Measurements from ENCODE around the gene PKP1.

The PKP1 gene

DNA sequence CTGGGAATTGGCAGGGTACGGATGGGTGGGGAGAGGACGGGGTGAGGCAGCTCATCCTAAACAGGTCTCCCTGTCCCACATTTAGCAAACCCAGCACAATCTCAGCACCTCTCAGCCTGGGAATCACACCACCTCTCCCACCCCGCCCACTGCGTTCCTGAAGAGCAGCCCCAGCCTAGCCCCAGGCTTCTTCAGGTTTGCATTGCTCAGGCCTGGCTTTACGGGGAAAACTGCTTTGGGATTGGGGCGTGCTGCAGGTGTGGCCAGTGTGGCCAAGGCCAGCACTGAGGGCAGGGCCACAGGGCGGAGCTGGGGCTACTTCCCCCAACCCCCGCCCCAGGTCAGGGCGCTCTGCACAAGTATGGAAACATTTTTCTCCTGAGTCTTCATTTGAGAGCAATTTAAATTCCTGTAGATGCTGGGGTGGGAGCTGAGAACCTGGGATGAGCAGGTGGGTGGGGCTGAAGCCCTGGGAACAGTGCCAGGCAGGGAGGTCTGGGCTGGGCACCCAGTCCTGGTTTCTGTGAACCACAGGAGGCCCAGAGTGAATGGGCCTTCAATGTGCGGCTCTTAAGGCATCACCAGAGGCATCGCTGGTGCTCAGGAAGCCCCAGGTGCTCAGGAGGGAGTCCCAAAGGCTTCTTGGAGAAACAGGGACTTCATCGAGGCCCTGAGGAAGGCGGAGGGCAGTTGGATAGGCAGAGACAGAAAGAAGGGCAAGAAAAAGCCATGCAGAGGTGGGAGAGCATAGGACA lies 70.1 kb downstream of the PKP1 start:
- DNase-seq (ENCODE audit: low read depth), result no peak

DNA sequence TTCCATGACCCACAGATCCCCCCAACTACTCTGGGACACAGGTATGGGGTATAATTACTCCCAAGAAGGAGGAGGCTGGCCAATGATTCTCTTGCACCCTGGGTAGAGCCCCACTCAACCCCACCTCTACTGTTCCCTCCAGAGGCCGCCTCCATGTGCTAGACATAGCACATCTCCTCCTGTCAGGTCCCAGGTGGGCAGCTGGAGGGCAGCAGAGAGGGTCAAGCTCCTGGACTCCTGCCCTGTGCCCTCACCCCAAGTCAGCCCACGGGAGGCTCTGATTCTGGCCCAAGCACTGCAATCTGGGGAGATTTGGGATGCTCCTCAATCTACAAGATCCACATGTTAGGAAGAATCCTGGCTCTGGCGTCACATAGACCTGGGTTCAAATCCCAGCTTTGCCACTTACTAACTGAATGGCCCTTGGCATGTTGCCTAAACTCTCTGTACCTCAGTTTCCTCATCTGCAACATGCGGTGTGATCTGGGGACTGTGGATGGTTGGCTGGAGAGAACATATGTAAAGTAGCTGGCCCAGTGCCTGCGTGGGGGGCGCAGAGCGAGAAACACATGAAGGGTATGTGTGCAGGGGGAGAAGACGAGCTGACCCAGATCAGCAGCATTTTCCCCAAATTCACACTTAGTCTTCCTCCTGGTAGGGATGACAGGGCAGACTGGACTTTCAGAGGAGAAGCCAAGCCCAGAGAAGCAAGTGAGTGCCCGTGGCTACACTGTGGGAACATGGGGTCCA lies 71.0 kb downstream of the PKP1 start:
- DNase-seq (ENCODE audit: low read depth), result no peak

DNA sequence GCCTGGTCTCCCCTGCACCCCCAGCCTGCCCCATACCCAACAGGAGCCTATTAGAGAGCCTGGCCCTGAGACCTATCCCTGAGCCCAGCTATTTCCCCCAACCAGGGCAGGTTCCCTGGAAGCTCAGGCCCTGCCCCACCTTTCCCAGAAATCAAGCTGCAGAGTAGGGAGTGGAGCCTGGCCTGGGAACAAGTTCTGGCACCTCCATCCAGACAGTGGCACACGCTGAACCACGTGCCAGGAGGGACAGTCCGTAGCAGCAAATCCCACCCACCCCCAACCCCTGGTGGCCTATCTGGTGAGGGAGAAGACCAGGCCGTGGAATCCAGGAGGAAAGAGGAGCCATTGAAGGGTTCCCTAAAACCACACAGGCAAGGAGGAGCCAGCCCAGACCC lies 71.6 kb downstream of the PKP1 start:
- DNase-seq (ENCODE audit: low read depth), result no peak

DNA sequence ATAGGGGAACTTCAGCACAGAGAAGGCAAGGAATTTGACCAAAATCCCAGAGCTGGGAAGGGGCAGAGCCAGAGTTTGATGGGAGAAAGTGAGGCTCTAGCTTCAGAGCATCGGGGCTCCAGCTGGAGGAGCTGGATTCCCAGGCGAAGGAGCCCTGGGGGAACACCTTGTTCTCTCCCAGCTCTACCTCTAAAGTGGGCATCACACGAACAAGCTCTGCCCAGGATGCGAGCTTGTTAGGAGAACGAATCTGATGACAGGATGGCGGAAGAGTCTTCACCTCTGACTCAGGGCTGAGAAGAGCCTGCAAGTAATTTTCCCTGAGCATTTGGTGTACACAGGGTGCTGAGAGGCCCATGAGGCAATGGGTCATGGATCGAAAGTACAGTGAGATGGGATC lies 72.2 kb downstream of the PKP1 start:
- no peak for DNase-seq (ENCODE audit: low read depth)

DNA sequence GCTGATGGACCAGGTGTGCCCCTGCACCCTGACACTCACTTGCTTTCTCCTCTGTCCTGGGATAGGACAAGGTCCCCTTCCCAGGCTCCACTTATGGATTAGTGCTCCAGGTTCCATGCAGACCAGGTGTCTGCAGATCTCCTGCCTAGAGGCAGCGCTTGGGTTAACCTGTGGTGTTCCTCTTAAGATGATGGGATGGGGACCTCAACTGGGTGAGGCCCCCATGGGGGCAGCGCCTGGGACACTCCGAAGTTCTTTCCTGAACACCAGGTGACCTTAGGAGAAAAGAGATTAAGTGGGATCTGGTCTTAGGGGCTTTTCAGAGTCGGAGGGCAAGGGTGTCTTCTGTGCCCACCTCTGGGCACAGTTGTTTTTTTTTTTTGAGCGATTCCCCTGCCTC lies 72.9 kb downstream of the PKP1 start:
- DNase-seq (ENCODE audit: low read depth), result no peak

DNA sequence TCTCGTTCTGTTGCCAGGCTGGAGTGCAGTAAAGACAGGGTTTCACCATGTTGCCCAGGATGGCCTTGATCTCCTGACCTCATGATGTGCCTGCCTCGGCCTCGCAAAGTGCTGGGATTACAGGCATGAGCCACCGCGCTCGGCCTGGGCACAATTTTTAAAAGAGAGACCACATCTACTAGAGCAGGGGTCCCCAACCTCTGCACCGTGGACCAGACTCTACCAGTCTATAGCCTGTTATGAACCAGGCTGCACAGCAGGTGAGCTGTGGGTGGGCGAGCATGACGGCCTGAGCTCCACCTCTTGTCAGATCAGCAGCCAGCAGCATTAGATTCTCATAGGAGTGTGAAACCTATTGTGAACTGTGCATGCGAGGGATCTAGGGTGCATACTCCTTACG lies 73.4 kb downstream of the PKP1 start:
- no peak for DNase-seq (ENCODE audit: low read depth)

DNA sequence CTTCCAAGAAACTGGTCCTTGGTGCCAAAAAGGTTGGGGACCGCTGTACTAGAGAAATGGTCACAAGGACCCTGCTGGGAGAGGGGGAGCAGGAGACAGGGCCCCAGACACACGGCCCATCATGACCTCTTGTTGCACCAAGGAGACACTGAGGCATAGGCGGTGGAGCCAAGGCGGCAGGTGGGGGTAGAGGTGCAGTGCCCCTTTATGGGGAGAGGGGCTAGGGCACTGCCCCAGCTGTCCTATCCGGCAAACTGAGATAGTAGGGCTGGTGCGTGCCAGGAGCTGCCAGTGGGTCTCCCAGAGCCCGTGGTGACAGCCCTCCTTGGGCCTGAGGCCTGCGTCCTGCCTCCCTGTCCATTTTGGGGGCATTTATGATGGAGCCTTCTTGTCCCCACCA lies 73.9 kb downstream of the PKP1 start:
- DNase-seq (ENCODE audit: low read depth), result no peak

DNA sequence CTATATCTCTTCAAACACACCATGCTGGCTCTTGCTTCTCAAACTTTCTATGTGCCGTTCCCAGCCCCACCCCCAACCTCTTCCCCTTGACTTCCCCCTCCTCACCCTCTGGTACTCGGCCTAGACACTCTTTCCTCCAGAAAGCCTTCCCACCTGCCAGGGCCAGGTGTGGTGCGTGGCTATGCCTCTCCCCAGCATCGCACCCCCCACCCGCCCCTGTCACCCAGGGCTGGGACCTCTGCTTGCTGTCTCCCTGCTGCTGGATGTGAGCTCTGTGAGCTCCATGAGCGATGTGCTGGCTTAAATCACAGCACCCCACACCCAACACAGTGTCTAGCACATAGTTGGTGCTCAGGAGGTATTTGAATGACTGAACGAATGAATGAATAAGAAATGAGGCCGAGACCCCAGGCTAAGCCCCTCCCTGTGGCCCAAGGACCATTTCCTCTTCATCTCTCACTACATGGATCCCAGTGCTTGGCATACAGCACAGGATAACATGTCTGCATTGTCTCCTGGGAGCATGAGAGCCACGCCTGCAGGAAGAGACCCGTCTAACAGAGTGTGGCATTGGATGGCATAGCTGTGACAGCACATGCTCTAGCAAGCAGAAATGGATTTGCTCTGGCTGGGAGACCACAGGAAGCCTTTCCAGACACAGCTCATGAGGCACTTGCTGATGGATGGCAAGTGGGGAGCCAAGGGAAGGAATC lies 74.5 kb downstream of the PKP1 start:
- DNase-seq (ENCODE audit: low read depth), result no peak

DNA sequence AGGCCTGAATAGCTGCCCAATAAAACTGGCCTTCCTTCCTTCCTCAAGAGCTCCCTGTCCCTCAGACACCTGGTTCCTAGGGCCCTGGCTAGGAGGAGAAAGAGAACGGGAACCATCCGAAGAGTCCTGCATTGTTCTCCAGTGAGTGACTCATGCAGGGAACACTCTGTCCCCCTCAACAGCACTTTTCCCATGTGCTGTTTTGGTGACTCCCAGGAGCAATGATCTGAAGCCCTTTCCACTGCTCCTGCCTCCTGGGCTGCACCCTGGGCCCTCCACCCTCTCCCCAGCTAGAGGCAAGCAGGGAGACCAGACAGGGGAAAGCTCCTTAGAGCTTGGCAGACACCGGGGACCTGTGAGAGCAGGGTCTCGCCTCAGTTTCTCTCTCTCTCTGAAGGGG lies 75.3 kb downstream of the PKP1 start:
- DNase-seq (ENCODE audit: low read depth), result no peak

DNA sequence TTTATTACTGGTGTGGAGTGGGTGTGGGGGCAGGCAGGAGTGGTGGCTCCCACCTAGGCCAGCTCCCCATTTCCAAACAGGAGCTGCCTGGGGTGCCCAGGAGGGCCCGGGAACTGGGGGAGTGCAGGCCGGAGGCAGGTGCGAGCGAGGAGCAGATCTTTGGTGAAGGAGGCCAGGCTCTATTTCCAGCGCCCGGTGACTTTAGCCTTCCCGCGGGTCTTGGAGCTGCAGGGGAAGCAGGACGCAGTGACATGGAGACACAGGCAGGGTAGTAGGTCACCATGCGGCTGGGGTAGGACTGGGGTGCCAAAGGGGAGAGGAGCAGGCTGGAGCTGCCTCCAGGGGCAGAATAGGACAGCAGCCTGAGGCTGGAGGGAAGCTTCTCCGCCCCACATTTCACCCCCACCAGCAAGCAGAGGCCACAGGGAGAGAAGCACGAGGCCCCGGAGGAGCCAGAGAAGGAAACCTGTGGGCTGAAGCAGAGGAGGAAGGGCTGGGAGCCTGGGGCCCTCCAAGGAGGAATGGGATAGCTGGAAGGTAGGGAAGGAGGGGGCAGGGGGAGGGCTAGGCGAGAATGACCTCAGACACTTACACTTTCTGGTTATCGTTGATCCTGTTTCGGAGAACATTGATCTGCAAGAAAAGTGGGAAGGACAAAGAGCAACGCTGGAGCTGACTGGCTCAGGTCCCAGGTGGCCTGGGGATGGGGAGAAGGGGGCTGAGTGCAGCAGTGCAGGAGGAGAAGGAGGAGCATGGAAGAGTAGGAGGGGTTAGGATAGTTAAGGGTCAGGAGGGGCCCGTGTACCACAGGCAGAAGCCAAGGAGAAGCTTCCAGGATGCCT lies 75.9 kb downstream of the PKP1 start:
- DNase-seq (ENCODE audit: low read depth), result no peak

DNA sequence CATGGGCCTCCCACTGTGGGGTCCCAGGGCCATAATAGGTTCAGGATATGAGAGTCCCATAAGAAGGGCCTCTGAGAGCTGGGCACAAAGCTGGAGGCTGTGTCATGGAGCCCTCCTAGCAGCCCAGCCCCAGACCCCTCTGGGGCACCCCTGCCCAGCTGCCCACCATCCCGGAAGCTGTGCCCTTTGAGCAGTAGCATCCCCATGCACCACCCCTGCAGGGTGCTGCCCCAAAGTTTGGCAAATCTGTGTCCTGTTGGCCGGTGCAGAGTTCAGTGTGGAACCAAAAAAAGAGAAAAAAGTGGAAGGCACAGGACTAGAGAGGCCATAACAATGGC lies 76.5 kb downstream of the PKP1 start:
- DNase-seq (ENCODE audit: low read depth), result no peak

DNA sequence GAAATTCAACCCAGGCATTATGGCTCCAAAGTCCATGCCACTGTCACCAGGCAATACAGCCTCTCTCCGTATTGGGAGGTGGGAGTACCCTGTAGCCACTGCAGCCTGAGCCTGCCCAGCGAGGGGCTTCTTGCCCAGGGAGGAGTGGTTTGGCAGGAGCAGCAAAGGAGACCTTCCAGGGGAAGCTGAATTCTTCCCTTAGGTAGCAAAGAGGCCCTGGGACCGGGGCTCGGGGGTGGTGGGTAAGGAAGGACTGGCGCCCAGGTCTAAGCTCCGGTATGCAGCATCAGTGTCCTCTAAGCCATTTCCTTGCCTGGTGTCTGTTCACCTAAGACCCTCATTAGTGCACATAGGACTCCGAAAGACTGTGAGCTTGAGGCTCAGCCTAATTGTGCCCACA lies 77.2 kb downstream of the PKP1 start:
- no peak for DNase-seq (ENCODE audit: low read depth)

DNA sequence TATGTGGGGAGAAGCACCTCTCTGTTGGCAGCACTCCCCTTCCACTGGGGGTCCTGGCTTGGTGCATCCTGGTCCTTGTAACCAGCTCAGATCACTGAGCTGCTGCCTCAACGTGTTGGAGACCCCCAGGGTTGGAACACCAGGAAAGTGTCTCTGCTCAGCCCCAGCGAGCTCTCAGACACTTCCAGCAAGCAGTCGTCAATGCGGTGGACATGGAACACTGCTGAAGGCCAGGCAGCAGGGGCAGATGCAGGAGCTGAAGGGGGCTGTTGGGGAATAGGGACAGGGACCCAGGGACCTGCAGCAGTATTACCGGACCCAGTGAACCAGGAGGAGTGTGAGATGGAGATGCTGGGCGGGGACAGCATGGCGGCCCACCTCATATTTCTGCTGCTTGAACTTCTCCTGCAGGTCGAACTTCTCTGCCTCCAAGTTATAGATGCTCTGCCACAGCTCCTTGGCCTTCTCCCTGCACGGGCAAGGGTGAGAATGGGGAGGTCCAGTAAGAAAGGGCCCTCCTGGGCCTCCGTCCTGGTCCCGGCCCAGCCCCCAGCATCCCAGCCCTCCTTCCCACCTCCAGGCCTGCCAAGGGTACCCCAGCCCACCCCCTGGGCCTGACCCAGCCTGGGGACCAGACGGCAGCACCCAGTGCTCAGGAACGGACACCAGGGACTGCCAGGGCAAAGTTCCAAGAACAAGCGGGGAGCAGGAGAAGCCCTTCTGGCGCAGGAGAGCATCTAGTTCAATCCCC lies 77.8 kb downstream of the PKP1 start:
- DNase-seq (ENCODE audit: low read depth), result no peak

DNA sequence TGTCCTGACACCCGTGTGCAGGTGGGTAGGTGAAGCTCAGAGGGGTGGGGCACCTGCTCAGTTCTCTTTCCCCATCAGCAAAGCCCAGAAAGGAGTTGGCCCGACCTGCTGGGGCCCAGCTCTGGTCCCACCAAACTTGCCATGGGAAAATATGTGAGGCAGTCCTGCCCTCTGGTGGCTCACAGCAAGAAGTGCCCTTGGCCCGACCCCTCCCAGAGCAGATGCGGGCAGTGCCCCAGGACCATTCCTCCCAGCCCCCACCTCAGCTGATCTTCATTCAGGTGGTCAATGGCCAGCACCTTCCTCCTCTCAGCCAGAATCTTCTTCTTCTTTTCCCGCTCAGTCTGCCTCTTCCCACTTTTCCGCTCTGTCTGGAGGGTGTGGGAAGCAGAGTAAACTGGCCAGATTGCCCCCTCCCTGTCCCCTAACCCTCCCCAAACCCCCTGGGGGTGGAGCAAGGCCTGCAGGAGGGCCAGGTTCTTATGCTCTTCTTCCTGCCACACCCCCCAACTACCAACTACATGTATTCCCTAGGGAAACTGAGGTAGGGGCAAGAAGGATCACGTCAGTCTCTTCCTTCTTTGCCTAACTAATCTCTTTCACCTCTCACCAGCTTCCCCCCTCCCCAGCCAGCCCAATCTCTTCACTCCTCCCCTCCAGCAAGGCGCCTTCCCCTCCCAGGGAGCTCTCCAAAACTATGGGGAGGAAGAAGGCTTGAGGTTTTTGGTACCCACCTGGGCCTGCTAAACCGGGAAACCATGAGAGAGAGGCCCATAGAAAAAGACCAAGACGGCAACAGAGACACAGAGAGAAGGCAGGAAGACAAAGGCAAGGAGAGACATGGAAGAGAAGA lies 78.6 kb downstream of the PKP1 start:
- DNase-seq (ENCODE audit: low read depth), result no peak

DNA sequence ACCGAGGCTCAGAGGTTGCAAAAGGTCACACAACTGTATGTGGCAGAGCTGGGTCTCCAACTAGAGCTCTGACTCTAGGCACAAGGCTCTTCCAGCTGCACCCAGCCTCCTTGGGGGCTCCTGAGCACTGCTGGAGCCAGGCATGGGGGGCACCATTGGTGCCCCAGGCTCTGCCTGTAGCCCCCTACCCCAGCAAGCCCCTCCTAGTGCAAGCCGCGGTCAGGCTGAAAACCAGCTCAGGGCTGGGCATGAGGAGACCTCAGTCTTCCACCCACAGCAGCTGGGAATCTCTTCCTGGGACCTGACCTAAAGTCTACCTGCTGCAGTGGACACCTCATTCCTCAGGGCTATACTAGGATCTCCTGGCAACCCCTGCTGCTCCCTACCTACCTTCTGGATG lies 79.6 kb downstream of the PKP1 start:
- DNase-seq (ENCODE audit: low read depth), result no peak

DNA sequence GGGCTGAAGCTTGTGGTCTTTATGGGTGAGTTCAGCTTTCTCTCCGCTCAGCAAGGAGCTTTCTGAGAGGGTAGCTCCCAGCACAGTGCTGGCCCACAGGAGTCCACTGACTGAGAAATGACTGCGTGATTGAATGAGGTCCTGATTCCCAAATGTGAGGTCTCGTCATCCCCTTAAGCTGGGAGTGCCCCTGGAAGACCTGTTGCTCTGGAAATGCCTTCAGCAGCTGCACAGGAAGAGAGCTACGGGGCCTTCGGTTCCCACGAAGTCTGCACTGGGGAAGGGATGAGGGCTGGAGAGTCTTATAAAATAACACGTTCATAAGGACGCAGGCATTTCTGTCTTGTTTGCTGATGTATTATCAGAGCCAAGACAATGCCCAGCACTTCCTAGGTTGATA lies 80.2 kb downstream of the PKP1 start:
- DNase-seq (ENCODE audit: low read depth), result no peak

DNA sequence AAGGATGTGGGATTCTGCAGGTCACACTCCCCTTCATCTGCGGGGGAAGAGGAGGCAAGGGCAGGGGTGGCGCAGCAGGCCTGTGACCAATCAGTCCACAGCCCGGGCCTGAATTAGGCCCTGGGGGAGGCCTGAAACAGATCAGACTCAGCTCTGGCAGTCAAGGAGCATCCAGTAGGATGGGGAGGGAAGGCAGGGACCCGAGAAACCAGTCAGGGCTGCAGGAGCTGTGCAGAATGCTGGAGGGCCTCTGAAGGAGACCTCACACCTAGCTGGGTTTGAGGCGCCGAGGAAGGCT lies 81.5 kb downstream of the PKP1 start:
- DNase-seq (ENCODE audit: low read depth), result no peak

DNA sequence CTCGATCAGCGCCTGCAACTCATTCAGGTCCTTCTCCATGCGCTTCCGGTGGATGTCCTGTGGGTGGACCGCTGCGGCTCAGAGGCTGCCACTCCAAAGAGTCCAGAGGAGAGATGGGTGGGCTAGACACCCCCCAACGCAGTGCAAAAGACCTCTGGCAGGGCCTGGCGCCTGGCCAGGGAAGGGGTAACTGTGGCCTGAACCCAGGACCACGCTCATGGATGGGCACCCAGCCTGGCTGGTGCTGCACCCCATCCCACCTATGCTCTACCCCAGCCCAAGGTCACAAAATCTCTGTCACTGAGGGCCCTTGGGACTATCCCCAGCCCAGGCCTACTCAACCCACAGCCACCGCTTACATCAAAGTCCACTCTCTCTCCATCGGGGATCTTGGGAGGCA lies 81.9 kb downstream of the PKP1 start:
- no peak for DNase-seq (ENCODE audit: low read depth)

DNA sequence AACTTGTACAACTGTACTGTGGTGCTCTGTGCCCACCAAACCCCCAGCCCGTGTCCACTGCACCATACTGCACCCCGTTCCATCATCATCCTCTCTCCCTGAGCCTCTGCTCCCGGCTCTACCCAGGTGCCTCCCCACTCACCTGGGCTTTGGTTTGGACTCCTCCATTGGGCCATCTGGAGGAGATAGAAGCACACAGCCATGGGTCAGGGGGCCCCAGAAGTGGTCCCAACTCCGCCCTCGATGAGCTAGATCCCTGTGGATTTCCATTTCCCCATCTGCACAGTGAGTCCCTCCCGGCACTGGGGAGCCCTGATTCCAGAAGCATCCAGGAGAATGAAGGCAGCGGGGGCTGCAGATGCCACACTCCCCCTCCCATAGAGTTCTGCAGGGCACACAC lies 83.4 kb downstream of the PKP1 start:
- DNase-seq (ENCODE audit: low read depth), result no peak

DNA sequence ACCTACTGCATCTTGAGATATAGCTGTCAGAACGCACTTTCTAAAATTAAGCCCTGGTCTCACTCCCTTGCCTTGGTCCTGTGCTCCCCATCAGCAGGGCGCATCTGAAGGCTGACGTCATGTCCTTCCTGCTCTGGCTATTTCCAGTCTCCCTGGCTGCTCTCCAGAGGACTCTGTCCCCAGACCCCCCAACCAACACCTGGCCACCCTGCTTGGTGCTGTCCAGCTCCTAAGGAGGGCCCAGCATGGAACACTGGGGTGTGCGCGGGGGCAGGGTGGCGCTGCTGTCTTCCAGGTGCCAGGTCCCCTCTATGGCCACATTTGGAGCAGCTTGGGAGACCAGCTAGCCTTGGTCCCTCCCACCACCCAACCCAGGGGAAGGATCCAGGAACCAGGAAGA lies 85.9 kb downstream of the PKP1 start:
- DNase-seq (ENCODE audit: low read depth), result no peak

DNA sequence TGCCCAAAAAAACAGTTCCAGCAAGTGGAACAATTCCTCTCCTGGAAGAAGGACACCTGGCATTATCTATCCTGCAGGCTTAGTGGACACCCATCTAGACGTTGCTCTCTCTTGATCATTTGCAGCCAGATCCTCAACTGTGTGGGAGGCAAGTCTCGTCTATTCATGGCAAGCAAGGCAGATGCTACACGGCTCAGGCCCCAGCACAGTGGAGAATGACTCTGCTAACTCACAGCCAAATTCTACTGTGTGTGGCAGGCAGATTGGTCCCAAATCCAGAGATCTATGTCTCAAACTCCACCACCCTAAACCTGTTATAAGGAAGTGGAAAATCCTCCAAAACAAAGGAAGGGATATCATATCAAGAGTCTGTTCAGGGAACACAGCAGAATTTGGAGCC lies 87.2 kb downstream of the PKP1 start:
- no peak for DNase-seq (ENCODE audit: low read depth)

All from stimulated activated CD8-positive, alpha-beta memory T cell treated with anti-CD3 and anti-CD28 coated beads, Interleukin-15, amount 100 ng/mL, for 24 hours (primary cell).